Activated CD4-positive, alpha-beta T cell treated with anti-CD3 and anti-CD28 coated beads, Interleukin-2, amount 50 U/mL, for 1 hour (primary cell): ENCODE results near the gene EEF2K.
"Not testable (repeated sequence)": the region's sequence is repeated elsewhere in the genome, so short reads cannot be mapped to it uniquely, and the experiment has no call there.

ENCODE experiments used
- DNase-seq: peaks from one replicate; pipeline ENCODE4 v3.0.0-alpha.2; 2020

The EEF2K gene

DNA sequence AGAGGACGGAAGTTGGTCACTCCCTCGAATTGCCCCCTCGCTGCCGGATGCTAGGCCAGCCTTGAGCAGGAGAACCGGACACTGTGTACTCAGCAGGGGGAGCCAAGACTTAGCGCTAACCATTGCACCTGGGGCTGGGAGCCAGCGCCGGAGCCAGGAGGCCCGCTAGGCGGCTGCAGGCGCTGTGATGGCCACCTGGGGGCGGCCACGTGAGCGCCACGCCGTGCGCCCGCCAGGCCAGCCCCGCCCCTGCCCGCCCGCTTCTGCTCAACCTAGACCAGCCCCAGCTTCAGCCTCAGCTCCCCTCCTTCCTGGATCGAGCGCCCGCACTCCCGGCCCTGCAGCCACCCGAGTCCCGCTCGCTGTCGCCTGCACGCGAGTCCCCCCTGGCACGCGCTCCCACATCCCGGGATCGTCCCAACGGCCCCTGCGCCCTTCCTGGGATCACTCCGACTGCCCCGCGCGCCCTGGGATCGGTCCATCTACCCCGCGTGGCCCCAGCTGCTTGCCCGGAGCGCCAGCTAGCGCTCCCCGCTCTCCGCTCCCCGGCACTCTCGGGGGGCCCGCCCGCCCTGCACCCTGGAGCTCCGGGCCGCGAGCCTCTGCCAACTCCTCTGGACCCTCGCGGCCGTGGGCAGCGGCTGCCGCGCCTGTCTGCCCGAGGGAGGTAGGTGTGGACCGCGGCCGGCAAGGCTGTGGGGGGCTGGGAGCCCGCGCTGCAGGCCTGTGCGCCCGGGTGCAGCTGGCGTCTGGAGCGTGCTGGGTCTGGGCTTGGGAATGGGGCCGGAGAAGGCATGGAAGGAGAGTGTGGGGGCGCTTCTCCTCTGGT lies at the start of gene EEF2K:
Gene EEF2K (plus strand): TSS at position 266 of the 829 bp plus-strand sequence. CDS start 19,452 bp downstream, outside the sequence.
- peak; percentile 77 for DNase-seq

GRCh38 chr16:22161401-22161800 lies 44.7 kb upstream of the EEF2K start:
- DNase-seq, result no peak

DNA sequence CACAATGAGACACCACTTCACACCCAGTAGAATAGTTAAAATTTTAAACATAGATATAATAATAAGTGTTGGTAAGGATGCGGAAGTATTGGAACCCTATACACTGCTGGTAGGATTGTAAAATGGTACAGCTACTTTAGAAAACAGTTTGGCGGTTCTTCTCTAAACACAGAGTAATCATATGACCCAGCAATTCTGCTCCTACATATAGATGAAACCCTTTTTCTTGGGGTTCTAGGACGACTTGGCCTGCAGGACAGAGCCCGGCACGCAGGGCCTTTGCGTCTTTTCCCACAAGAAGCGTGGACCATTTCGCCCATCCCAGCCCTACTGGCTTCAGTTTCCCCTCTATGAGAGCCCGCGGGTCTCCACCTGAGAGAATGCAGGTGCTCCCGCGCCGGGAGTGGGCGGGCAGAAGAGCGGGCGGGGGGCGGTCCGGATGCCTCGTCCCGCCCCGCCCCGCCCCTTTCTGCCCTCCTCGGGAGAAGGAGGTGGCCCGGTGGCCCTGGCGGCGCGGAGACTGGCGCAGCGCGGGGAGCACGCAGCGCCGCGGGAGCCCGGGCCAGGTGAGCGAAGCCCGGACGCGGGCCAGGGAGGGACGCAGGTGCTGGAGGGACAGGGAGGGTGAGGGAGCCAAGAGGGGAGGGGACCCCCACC lies 44.0 kb upstream of the EEF2K start, which contains the start of gene SDR42E2:
Gene SDR42E2 (plus strand): TSS at position 508 of the 657 bp plus-strand sequence. CDS start 3,077 bp downstream, outside the sequence.
- DNase-seq, result peak; percentile 45

DNA sequence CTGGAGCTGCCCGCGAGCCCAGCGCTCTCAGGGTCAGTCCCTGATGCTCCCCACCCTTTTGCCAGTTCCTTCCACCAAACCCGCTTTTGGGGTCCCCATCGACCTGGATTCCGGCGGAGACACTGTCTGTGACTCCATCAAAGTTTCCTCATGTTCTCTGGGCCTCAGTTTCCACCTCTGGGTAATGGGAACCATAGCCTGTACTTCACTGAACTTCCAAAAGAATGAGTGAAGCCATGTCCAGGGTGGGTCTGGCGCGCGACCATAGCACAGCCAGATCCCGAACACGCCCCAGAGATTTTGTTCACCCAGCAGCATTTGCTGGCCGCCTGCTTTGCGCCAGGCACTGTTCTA lies 43.4 kb upstream of the EEF2K start:
- DNase-seq, result no peak

GRCh38 chr16:22163806-22164205 lies 42.3 kb upstream of the EEF2K start:
- DNase-seq, result no peak

DNA sequence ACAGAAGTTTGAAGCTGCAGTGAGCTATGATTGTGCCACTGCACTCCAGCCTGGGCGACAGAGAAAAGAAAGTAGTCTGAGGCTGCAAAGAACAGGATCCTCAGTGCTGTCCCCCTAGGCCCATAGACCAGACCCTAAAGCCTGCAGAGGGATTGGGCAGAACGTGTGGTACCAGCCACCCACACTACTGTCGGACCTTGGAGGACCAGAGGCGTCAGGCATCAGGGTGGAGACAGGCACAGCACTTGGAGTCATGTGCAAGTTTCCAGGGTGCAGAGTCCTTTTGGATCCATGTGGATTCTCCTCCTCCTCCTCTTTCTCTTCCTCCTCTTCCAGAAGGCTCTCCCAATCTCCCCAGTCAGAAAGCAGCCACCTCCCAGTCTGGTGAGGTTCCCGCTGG lies 41.6 kb upstream of the EEF2K start:
- DNase-seq, result no peak

GRCh38 chr16:22165508-22166285 lies 40.4 kb upstream of the EEF2K start:
- DNase-seq, result no peak

DNA sequence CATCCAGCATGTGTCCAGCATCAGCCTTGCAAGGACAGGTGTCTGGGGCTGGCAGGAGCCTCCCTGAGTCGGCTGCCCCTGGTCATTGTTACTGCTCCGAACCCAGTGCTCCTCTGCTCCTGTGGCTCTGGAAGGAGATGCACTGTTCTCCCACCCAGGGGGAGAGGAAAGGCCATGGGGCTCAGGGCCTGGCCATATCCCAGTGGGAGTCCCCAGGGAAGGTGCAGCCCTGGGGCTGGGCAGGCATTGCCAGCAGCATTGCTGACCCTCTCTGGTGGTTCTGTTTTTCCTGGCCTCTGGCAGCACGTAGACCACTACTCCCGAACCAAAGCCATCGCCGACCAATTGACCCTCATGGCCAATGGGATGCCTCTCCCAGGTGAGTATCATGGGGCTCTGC lies 34.1 kb upstream of the EEF2K start:
- no peak for DNase-seq

GRCh38 chr16:22172642-22173041 lies 33.4 kb upstream of the EEF2K start:
- DNase-seq, result not testable (repeated sequence)

- DNase-seq, result no peak
Measured at GRCh38 chr16:22174642-22175041, 31.4 kb upstream of the EEF2K start.

- DNase-seq, result no peak
Measured at GRCh38 chr16:22177968-22178930, 27.8 kb upstream of the EEF2K start.

DNA sequence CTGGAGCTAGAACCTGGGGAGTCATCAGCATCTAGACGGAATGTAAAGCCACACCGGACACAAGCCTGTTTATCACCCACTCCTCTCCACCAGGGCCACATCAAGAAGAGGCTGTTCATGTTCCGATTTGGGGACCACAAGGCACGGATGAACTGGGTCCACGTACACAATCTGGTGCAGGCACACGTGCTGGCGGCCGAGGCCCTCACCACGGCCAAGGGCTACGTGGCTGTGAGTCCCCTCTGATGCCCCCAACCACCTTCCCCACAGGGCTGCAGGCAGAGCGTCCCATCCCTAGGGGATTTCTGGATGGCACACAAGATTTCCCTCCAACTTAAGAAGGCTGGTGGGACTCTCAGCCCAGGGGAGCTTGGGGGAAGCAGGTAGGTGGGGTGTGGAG lies 24.7 kb upstream of the EEF2K start:
- DNase-seq, result no peak

- DNase-seq, result no peak
Measured at GRCh38 chr16:22181843-22182242, 24.2 kb upstream of the EEF2K start.

DNA sequence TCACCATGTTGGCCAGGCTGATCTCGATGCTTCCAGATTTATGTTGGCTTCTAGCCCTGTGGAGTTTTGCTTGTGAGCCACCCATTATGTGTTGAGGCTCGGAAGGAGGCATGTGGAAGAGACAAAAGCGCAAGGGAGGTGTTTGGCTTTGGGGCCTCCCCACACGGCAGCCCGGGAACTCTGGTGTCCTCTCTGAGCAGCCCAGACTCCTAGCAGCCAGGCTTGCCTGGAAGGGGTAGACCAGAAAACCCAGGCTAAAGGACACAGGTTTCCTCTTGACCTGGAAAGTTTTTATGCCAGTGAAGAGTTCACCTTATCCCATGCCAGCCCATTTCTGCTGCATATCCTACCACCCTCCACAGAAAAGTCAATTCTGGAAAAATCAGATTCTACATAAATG lies 22.7 kb upstream of the EEF2K start:
- DNase-seq, result no peak

- no peak for DNase-seq
Measured at GRCh38 chr16:22183901-22184614, 22.0 kb upstream of the EEF2K start.

DNA sequence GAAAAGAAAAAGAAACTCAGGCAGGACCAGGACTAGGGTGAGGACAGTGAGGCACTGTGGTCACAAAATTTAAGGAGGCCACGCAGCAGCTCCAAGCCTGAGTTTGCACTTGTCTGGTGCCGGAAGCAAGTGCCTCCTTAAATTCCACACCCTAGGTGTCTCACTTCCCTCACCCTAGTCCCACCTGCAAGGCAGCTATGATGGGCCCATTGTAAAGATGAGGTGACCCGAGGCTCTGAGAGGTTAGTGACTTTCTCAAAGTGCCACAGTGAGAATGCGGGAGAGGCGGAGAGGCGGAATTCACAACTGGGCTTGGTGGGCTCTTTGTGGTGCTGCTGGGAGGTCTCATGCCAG lies 21.5 kb upstream of the EEF2K start:
- DNase-seq, result no peak

DNA sequence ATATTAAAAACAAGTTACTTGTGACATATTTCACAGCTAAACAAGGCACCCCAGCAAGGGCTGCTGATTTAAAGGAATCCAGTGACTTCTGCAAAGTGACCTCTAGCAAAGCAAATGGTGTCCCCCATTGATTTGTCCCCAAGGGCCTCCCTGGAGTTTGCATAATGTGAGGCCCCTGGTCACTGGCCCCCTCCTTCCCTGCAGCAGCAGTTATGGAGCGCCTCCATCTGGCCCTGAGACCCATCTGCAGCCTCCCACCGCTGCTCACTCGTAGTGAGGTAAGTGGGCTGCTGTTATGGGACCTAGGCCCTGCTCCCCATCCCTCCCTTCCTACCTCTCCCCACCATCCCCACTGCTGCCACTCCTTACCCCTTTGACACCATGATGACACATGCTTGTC lies 19.6 kb upstream of the EEF2K start:
- no peak for DNase-seq

- DNase-seq, result no peak
Measured at GRCh38 chr16:22188267-22188594, 17.8 kb upstream of the EEF2K start.

- DNase-seq, result peak; percentile 55
Measured at GRCh38 chr16:22188595-22189442, 17.3 kb upstream of the EEF2K start.

DNA sequence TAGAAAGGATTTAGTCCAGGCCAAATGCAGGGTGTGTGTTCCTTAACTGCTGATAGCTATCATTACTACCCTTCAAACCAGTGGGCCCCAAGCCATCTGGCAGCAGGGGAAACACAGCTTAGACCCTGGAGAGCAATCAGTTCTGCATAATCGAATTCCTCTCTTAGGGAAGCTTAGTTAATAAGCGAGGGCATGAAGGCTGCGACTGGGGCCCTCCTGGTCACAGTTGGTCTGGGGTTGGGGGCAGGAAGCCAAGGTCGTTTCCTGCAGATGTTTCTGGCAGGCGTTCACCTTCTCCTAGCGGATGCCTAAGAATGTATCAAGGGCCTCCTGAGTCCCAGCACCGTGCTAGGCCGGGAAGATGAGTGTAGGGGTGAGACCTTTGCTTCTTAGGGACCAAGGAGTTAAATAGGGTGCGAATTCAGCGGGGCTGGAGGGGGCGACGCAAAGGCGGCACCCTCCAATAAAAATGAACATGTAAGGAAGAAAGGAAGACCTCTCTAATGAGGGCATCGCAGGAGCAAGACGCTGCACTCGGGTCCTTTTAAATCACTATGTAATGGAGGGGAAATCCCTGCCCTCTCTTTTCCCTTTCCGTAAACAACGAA lies 16.5 kb upstream of the EEF2K start:
- no peak for DNase-seq
